Suppressor macrophage (primary cell): ENCODE measurements around the gene MPP1.

Source experiments
- DNase-seq, 4 experiments: peaks; one replicate each; pipeline ENCODE4 v3.0.0-alpha.2; 2020 to 2022

The MPP1 gene

DNA sequence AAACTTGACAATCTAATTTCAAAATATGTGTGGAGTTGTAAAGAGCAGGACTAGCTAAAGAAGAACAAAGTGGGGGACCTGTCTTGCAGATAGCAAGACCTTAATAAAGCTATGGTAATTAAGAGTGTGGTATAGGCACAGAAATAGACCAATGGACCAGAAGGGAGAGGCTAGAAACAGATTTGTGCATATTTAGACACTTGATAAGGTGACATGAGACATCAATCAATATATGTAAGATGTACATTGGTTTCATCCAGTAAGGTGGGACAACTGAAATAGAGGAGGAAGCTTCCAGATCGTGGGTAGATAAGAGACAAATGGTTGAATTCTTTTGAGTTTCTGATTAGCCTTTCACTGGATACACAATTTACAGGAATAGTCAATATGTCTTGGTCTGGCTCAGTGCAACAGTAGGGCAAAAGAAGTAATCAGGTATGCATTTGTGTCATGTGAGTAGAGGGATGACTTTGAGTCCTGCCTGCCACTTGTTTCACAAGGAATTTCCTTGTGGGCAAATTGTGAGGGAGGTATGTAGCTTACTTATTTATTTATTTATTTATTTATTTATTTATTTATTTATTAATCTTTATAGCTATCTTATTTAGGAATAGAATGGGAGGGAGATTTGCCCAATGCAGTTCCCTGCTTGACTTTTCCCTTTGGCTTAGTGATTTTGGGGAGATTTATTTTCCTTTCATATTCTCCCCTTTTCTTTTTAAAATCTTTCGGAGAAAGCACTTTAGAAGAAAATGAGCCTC is 7.2 kb upstream of the MPP1 start:
- no peak for DNase-seq

GRCh38 chrX:154809939-154810665 is 4.8 kb upstream of the MPP1 start:
- DNase-seq = no peak

DNA sequence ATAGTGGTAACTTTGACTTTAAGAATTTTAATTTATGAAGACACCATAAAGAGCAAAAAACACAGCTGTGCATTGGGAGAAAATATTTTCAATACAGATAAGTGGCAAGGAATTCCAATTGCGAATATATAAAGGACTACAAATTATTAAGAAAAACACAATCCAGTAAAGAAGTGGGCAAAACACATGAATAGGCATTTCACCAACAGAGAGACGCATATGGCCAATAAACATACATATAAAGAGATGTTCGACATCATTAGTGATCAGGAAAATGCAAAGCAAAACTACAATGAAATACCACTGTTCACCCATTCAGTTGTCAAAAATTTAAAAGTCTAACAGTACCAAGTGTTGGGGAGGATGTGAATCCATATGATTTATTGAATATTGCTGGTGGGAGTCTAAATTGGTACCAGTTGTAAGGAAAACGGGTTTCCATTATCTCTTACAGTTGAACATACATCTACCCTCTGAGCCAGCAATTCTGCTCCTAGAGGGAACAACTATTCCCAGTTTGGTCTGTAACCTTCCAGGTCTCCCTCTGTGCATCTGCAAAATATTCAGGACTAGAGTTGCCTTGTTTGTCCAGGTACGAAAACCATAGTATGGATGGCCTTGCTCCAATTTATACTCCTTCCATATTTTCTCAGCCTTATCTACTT is 1.7 kb upstream of the MPP1 start:
- DNase-seq = no peak

- no peak for DNase-seq
Measured at GRCh38 chrX:154805696-154806091, 409 bp upstream of the MPP1 start.

- peak in 1 of 4 experiments; percentile 29 for DNase-seq
Measured at GRCh38 chrX:154804261-154804956, 876 bp downstream of the MPP1 start.

GRCh38 chrX:154802947-154803346 is 2.3 kb downstream of the MPP1 start:
- no peak for DNase-seq

DNA sequence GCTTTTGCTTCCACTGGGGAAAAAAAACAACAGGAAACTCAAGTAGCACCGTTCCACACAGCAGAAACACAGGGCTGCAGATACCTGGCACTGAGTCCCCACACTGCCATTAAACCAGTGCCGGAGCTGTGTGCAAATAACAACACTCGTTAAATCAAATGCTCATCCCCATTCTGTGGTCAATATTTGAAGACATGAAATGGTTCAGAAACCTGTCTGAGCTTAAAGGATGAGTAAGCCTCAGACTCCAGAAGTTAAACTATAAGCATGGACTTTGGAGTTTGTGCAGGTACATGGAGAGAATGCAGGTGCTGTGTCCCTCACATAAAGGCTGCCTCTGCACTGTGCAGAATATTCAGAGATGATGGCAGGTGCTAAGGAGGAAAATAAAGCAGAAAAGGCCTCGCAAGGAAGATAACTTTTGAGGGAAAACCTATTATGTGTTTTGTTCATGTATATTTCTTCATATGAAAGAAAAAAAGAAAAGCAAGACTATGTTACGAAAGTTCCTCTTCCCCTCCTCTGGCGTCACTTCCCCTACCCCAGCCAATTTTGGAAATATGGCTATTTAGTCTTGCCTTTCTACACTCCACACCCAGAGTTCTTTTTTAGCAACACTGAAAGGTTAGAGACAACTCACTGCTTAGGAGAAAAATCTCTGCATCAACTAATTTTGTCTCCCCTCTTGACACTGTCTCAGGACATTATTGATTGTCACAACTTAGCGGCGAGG is 4.6 kb downstream of the MPP1 start:
- DNase-seq = peak; percentile 56 to 82 (median 74)

- DNase-seq = peak in 1 of 4 experiments; percentile 29
Measured at GRCh38 chrX:154799556-154800348, 5.5 kb downstream of the MPP1 start.

- no peak for DNase-seq
Measured at GRCh38 chrX:154797006-154797405, 8.3 kb downstream of the MPP1 start.

GRCh38 chrX:154795016-154795415 is 10.3 kb downstream of the MPP1 start:
- peak; percentile 24 to 74 (median 52) for DNase-seq

- no peak for DNase-seq
Measured at GRCh38 chrX:154793084-154793795, 12.0 kb downstream of the MPP1 start.

GRCh38 chrX:154791939-154792338 is 13.3 kb downstream of the MPP1 start:
- DNase-seq = peak in 1 of 4 experiments; percentile 37

- no peak for DNase-seq
Measured at GRCh38 chrX:154791467-154791866, 13.8 kb downstream of the MPP1 start.

DNA sequence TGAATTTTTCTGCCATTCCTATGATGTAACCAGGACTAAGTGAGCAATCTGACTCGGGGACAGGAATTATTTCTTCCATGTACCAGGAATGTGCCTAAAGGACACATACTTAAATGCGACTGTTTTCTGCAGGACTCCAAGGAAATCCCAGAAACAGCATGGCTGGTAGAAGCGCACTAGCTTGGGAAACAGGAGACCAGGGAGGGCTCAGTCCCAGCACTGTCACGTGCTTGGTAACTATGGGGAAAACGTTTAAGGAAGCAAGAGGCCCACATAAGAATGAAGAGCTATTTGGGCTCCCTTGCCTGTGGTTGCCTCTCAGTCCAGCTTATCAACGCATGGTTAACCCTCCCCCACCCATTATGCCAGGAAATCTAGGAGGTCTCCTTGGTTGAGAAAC is 19.6 kb downstream of the MPP1 start:
- DNase-seq = no peak

- DNase-seq = peak in 1 of 4 experiments; percentile 29
Measured at GRCh38 chrX:154784149-154784995, 20.9 kb downstream of the MPP1 start.

DNA sequence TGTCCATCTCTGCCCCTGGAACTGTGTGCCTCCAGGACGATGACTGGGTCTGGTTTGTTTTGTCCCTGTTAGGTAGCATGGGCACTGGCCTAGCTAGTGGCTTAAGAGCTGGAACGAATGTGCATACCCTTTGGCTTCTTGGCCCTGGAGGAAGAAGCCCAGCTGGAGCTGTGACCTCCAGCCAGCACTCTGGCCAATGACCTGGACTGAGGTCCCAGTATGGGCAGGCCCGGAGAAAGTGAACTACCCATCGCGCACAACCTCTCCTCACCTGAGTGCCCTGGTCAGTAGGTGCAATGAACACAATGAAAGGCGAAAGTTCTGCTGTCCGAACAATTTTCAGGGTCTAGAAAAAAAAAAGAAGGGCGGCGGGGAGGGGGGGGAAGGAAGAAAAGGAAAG is 24.3 kb downstream of the MPP1 start:
- DNase-seq = no peak

DNA sequence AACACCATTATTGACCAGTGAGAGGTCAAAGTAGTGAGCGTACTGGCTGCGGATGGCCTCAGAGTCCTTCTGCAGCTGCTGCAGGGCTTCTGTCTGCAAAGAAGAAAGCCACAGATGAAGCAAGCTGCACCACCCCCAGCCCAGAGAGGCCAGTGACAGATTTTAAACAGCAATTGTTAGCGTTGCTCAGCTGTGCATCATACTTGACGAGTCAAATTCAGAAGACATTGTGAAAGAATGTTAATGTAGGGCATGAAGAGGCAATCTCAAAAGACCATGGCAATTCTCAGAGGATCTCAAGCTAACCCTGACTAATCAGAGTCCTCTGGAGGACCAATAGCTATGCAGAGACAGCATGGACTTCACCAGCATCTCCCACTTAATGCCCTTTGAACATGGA is 26.0 kb downstream of the MPP1 start:
- peak in 1 of 4 experiments; percentile 32 for DNase-seq

DNA sequence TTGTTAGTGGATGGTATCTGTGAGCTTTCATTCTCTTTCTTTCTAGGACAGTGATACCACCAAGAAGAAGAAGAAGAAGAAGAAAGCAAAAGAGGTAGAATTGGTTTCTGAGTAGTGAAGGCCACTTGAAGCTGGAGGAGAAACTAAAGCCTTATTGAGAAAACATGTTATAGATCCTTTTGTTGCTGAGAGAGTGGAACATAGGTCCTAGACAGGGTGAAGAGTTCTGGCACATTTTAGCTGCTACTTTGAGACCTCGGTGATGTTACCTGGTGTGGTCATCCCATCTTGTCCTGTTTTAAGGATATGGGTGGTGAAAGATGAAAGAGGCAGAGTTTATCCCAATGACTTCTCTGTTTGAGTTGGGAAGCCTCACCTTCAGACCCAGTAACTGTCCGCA is 28.5 kb downstream of the MPP1 start:
- DNase-seq = no peak
